NCI-H748 (cell line): Measurements from ENCODE around the gene CFAP52.
"Not testable (repeated sequence)": the region's sequence is repeated elsewhere in the genome, so short reads cannot be mapped to it uniquely, and the experiment has no call there.

Source experiments
- DNase-seq: peaks from one replicate; lab custom pipeline; 2025; ENCODE audit not compliant: unreplicated experiment; lab: John Stamatoyannopoulos, UW

CFAP52 gene

GRCh38 chr17:9644910-9645751 is 68.7 kb downstream of the CFAP52 start, which contains the start of gene USP43:
TSS of gene USP43 (plus strand) at chr17:9645517. CDS start at chr17:9645633, 116 bp downstream.
- DNase-seq: peak; percentile 92

GRCh38 chr17:9645851-9646545 is 69.6 kb downstream of the CFAP52 start:
- peak; percentile 88 for DNase-seq

GRCh38 chr17:9646546-9646885 is 70.1 kb downstream of the CFAP52 start:
- DNase-seq: peak; percentile 53

GRCh38 chr17:9647014-9647413 is 70.6 kb downstream of the CFAP52 start:
- DNase-seq: peak; percentile 50

GRCh38 chr17:9648521-9649110 is 72.2 kb downstream of the CFAP52 start:
- DNase-seq: no peak

GRCh38 chr17:9658593-9659211 is 82.3 kb downstream of the CFAP52 start:
- DNase-seq: no peak

- DNase-seq: no peak
Measured at GRCh38 chr17:9661027-9661426, 84.6 kb downstream of the CFAP52 start.

GRCh38 chr17:9663511-9663910 is 87.1 kb downstream of the CFAP52 start:
- DNase-seq: not testable (repeated sequence)

GRCh38 chr17:9666461-9667050 is 90.1 kb downstream of the CFAP52 start:
- no peak for DNase-seq

GRCh38 chr17:9668517-9668916 is 92.1 kb downstream of the CFAP52 start:
- no peak for DNase-seq

- DNase-seq: no peak
Measured at GRCh38 chr17:9669551-9670008, 93.1 kb downstream of the CFAP52 start.

GRCh38 chr17:9670596-9670995 is 94.2 kb downstream of the CFAP52 start:
- no peak for DNase-seq

- no peak for DNase-seq
Measured at GRCh38 chr17:9671559-9671958, 95.1 kb downstream of the CFAP52 start.

- DNase-seq: no peak
Measured at GRCh38 chr17:9672266-9672665, 95.8 kb downstream of the CFAP52 start.

- DNase-seq: no peak
Measured at GRCh38 chr17:9672691-9673090, 96.2 kb downstream of the CFAP52 start.

- no peak for DNase-seq
Measured at GRCh38 chr17:9676084-9676483, 99.6 kb downstream of the CFAP52 start.

GRCh38 chr17:9676820-9677310 is 100.4 kb downstream of the CFAP52 start:
- no peak for DNase-seq

- no peak for DNase-seq
Measured at GRCh38 chr17:9677411-9677810, 101.0 kb downstream of the CFAP52 start.

GRCh38 chr17:9677896-9678295 is 101.5 kb downstream of the CFAP52 start:
- DNase-seq: no peak

GRCh38 chr17:9684955-9685621 is 108.6 kb downstream of the CFAP52 start:
- DNase-seq: peak; percentile 35
